CD4-positive, CD25-positive, alpha-beta regulatory T cell (primary cell): Measurements from ENCODE around the gene SCAPER. TPM values are rescaled to one million over a fixed set of nuclear protein-coding genes. Genes with fewer than 3 reads are reported as not detected.

Source experiments
- ATAC-seq, 2 donors: fragments of 150-1000 bp; cut with Tn5 transposase; one replicate each; pipeline ENCODE4 v1.10.0; 2021; ENCODE audit warnings: low read depth in 2 of 2, moderate number of reproducible peaks in 2 of 2, moderate library complexity in 1 of 2
- DNase-seq, 3 donors: peaks; one replicate each; pipeline versions ENCODE4 v3.0.0 to v3.0.0-alpha.2; 2012 to 2022; ENCODE audit warnings: mixed read lengths in 1 of 3
- H3K27ac ChIP-seq: one replicate; pipeline ENCODE4 v1.7.0; 2013; ENCODE audit warnings: mild to moderate bottlenecking, low read length; ENCODE audit not compliant: insufficient read depth, poor library complexity, severe bottlenecking
- H3K27me3 ChIP-seq: one replicate; pipeline ENCODE4 v1.7.0; 2013; ENCODE audit warnings: low read length; ENCODE audit not compliant: control insufficient read depth, insufficient read depth
- H3K36me3 ChIP-seq: one replicate; pipeline ENCODE4 v1.7.0; 2013; ENCODE audit warnings: mild to moderate bottlenecking, low read length, moderate library complexity; ENCODE audit not compliant: control insufficient read depth, insufficient read depth
- H3K4me1 ChIP-seq: 2 replicates; pipeline ENCODE4 v1.7.0; 2013; ENCODE audit warnings: mild to moderate bottlenecking, low read length; ENCODE audit not compliant: insufficient read depth, control insufficient read depth, poor library complexity, severe bottlenecking
- H3K4me3 ChIP-seq: one replicate; pipeline ENCODE4 v1.7.0; 2013; ENCODE audit warnings: low read depth, mild to moderate bottlenecking, low read length, moderate library complexity
- H3K9me3 ChIP-seq, 2 experiments: 1 replicate in 1 of 2; 2 replicates in 1 of 2; pipeline ENCODE4 v1.7.0; 2013; ENCODE audit warnings: low read length in 2 of 2, mild to moderate bottlenecking in 1 of 2, moderate library complexity in 1 of 2; ENCODE audit not compliant: control insufficient read depth in 2 of 2
- H3K27ac Mint-ChIP-seq, 3 donors: one replicate each; pipeline ENCODE4 v1.8.0; 2020 to 2022; ENCODE audit warnings: mild to moderate bottlenecking in 3 of 3, mixed read lengths in 3 of 3, moderate library complexity in 2 of 3
- H3K27me3 Mint-ChIP-seq: one replicate; pipeline ENCODE4 v1.8.0; 2022; ENCODE audit warnings: mild to moderate bottlenecking, mixed read lengths
- H3K36me3 Mint-ChIP-seq: one replicate; pipeline ENCODE4 v1.8.0; 2020; ENCODE audit warnings: mixed read lengths
- H3K4me1 Mint-ChIP-seq, 4 donors: one replicate each; pipeline ENCODE4 v1.8.0; 2020 to 2022; ENCODE audit warnings: mixed read lengths in 4 of 4, mild to moderate bottlenecking in 1 of 4
- H3K4me3 Mint-ChIP-seq, 4 donors: one replicate each; pipeline ENCODE4 v1.8.0; 2020 to 2022; ENCODE audit warnings: mild to moderate bottlenecking in 4 of 4, mixed read lengths in 4 of 4, moderate library complexity in 3 of 4
- H3K9me3 Mint-ChIP-seq, 7 donors: one replicate each; pipeline ENCODE4 v1.8.0; 2020 to 2022; ENCODE audit warnings: mixed read lengths in 7 of 7, mild to moderate bottlenecking in 3 of 7, moderate library complexity in 2 of 7
- polyA plus RNA-seq, 4 donors: library from polyadenylated mRNA; unstranded; fragments of 300-500 nt; fragmentation: Illumina TruSeq; gene quantifications; one replicate each; pipeline ENCODE4 v1.2.3, GENCODE V29; 2021
- total RNA-seq: library from RNA; stranded (reverse); gene quantifications from one replicate; pipeline ENCODE4 v1.2.3, GENCODE V29; 2022

The SCAPER gene
- total and polyA plus RNA-seq, 5 donors from 2014 or later = 13.2 to 38.1 (median 14.5) TPM

- ATAC-seq (no peak), DNase-seq (no peak)
- no peak overlapping the region for H3K27ac ChIP-seq
- H3K4me3 Mint-ChIP-seq = no peak overlapping the region
- peaks cover 0 to 3% (median 0%) of the 10 kb centered on the region in 4 donors for H3K4me1 Mint-ChIP-seq
- H3K9me3 Mint-ChIP-seq = no peaks in the 10 kb centered on the region
- no peaks in the 10 kb centered on the region for H3K4me1 ChIP-seq
- H3K27me3 ChIP-seq = no peaks in the 10 kb centered on the region
- H3K27ac Mint-ChIP-seq = no peak overlapping the region
- H3K36me3 ChIP-seq = peaks cover 3% of the 10 kb centered on the region
- H3K36me3 Mint-ChIP-seq = peaks cover 38% of the 10 kb centered on the region
- no peaks in the 10 kb centered on the region for H3K9me3 ChIP-seq
- H3K27me3 Mint-ChIP-seq = no peaks in the 10 kb centered on the region
- no peak overlapping the region for H3K4me3 ChIP-seq
These were observed 527.9 kb downstream of the SCAPER start for GRCh38 chr15:76377217-76377616.

- ATAC-seq = no peak
- Histone ChIP-seq H3K9me3 (no peaks in the 10 kb centered on the region), H3K27ac (no peak overlapping the region), H3K4me1 (no peaks in the 10 kb centered on the region), H3K36me3 (peaks cover 3% of the 10 kb centered on the region), H3K4me3 (no peak overlapping the region), H3K27me3 (no peaks in the 10 kb centered on the region)
- H3K4me1 Mint-ChIP-seq = peaks cover 0 to 3% (median 0%) of the 10 kb centered on the region in 4 donors
- DNase-seq = no peak
- H3K9me3 Mint-ChIP-seq = no peaks in the 10 kb centered on the region
- no peak overlapping the region for H3K4me3 Mint-ChIP-seq
- H3K27ac Mint-ChIP-seq = no peak overlapping the region
- no peaks in the 10 kb centered on the region for H3K27me3 Mint-ChIP-seq
- H3K36me3 Mint-ChIP-seq = peaks cover 42% of the 10 kb centered on the region
These were observed 528.3 kb downstream of the SCAPER start for GRCh38 chr15:76376816-76377215.

- Mint-ChIP-seq H3K9me3 (no peaks in the 10 kb centered on the region), H3K27me3 (no peaks in the 10 kb centered on the region), H3K4me3 (no peak overlapping the region), H3K27ac (no peak overlapping the region), H3K36me3 (peaks cover 42% of the 10 kb centered on the region), H3K4me1 (peaks cover 0 to 3% (median 0%) of the 10 kb centered on the region in 4 donors)
- no peaks in the 10 kb centered on the region for H3K4me1 ChIP-seq
- H3K27me3 ChIP-seq = no peaks in the 10 kb centered on the region
- no peak for DNase-seq
- H3K27ac ChIP-seq = no peak overlapping the region
- no peak overlapping the region for H3K4me3 ChIP-seq
- ATAC-seq = no peak
- H3K9me3 ChIP-seq = no peaks in the 10 kb centered on the region
- H3K36me3 ChIP-seq = peaks cover 3% of the 10 kb centered on the region
These were observed 529.1 kb downstream of the SCAPER start for GRCh38 chr15:76376029-76376428.

GRCh38 chr15:76368122-76368621 lies 537.0 kb downstream of the SCAPER start:
- Mint-ChIP-seq H3K36me3 (peaks cover 31% of the 10 kb centered on the region), H3K27me3 (no peaks in the 10 kb centered on the region), H3K27ac (no peak overlapping the region), H3K9me3 (peaks cover 0 to 1% (median 0%) of the 10 kb centered on the region in 7 donors), H3K4me1 (no peaks in the 10 kb centered on the region), H3K4me3 (peak overlapping the region in 1 of 4 donors; percentile 32)
- no peaks in the 10 kb centered on the region for H3K36me3 ChIP-seq
- no peaks in the 10 kb centered on the region for H3K27me3 ChIP-seq
- no peak overlapping the region for H3K4me3 ChIP-seq
- ATAC-seq (no peak), DNase-seq (no peak)
- no peaks in the 10 kb centered on the region for H3K4me1 ChIP-seq
- H3K9me3 ChIP-seq = no peaks in the 10 kb centered on the region
- no peak overlapping the region for H3K27ac ChIP-seq

GRCh38 chr15:76366714-76367113 lies 538.4 kb downstream of the SCAPER start:
- DNase-seq (no peak), ATAC-seq (no peak)
- no peaks in the 10 kb centered on the region for H3K27me3 Mint-ChIP-seq
- peaks cover 25% of the 10 kb centered on the region for H3K36me3 Mint-ChIP-seq
- H3K4me3 ChIP-seq = no peak overlapping the region
- no peaks in the 10 kb centered on the region for H3K4me1 Mint-ChIP-seq
- H3K4me3 Mint-ChIP-seq = no peak overlapping the region
- H3K27me3 ChIP-seq = no peaks in the 10 kb centered on the region
- peaks cover 0 to 1% (median 0%) of the 10 kb centered on the region in 7 donors for H3K9me3 Mint-ChIP-seq
- no peak overlapping the region for H3K27ac ChIP-seq
- H3K27ac Mint-ChIP-seq = no peak overlapping the region
- H3K9me3 ChIP-seq = no peaks in the 10 kb centered on the region
- H3K36me3 ChIP-seq = no peaks in the 10 kb centered on the region
- H3K4me1 ChIP-seq = no peaks in the 10 kb centered on the region

- Mint-ChIP-seq H3K27me3 (no peaks in the 10 kb centered on the region), H3K36me3 (peaks cover 26% of the 10 kb centered on the region)
- ATAC-seq = no peak
These were observed 541.9 kb downstream of the SCAPER start for GRCh38 chr15:76363251-76363650.

GRCh38 chr15:76360416-76360815 lies 544.7 kb downstream of the SCAPER start:
- Histone ChIP-seq H3K9me3 (no peaks in the 10 kb centered on the region), H3K36me3 (no peaks in the 10 kb centered on the region), H3K4me3 (no peak overlapping the region), H3K27me3 (no peaks in the 10 kb centered on the region), H3K27ac (no peak overlapping the region), H3K4me1 (no peaks in the 10 kb centered on the region)
- no peak for ATAC-seq
- Mint-ChIP-seq H3K9me3 (peaks cover 0 to 1% (median 0%) of the 10 kb centered on the region in 7 donors), H3K27ac (no peak overlapping the region), H3K4me1 (no peaks in the 10 kb centered on the region), H3K36me3 (peaks cover 28% of the 10 kb centered on the region), H3K4me3 (no peak overlapping the region), H3K27me3 (no peaks in the 10 kb centered on the region)
- no peak for DNase-seq

More at GRCh38 chr15:76363251-76363650, 541.9 kb downstream of the SCAPER start:
- H3K4me3 ChIP-seq = no peak overlapping the region
- no peak for DNase-seq
- no peak overlapping the region for H3K27ac Mint-ChIP-seq
- H3K4me3 Mint-ChIP-seq = no peak overlapping the region
- no peak overlapping the region for H3K27ac ChIP-seq
- H3K9me3 ChIP-seq = no peaks in the 10 kb centered on the region
- no peaks in the 10 kb centered on the region for H3K4me1 ChIP-seq
- H3K36me3 ChIP-seq = no peaks in the 10 kb centered on the region
- H3K9me3 Mint-ChIP-seq = peaks cover 0 to 1% (median 0%) of the 10 kb centered on the region in 7 donors
- no peaks in the 10 kb centered on the region for H3K4me1 Mint-ChIP-seq
- no peaks in the 10 kb centered on the region for H3K27me3 ChIP-seq

GRCh38 chr15:76359152-76359551 lies 546.0 kb downstream of the SCAPER start:
- peaks cover 27% of the 10 kb centered on the region for H3K36me3 Mint-ChIP-seq
- H3K4me3 ChIP-seq = no peak overlapping the region
- H3K36me3 ChIP-seq = no peaks in the 10 kb centered on the region
- H3K4me1 Mint-ChIP-seq = no peaks in the 10 kb centered on the region
- H3K9me3 Mint-ChIP-seq = peaks cover 0 to 1% (median 0%) of the 10 kb centered on the region in 7 donors
- no peak for DNase-seq
- H3K4me3 Mint-ChIP-seq = no peak overlapping the region
- H3K4me1 ChIP-seq = no peaks in the 10 kb centered on the region
- H3K27me3 ChIP-seq = no peaks in the 10 kb centered on the region
- no peaks in the 10 kb centered on the region for H3K27me3 Mint-ChIP-seq
- H3K27ac ChIP-seq = no peak overlapping the region
- no peak for ATAC-seq
- H3K27ac Mint-ChIP-seq = no peak overlapping the region
- H3K9me3 ChIP-seq = no peaks in the 10 kb centered on the region
